Esophagus muscularis mucosa (tissue), 4 donors: ENCODE measurements around the gene RHOBTB1. TPM values are rescaled to one million over a fixed set of nuclear protein-coding genes. Genes with fewer than 3 reads are reported as not detected.

Source experiments
- DNase-seq: peaks from one replicate; pipeline ENCODE4 v3.0.0-alpha.2; 2017; ENCODE audit errors: extremely low spot score
- H3K27ac ChIP-seq, 4 donors: fragments of 200-600 bp; sonication (generic); replicated peaks in 1 of 4; 1 replicate in 3 of 4; 2 replicates in 1 of 4; pipeline ENCODE4 v1.5.1; 2016 to 2019; ENCODE audit warnings: mild to moderate bottlenecking in 1 of 4
- H3K27me3 ChIP-seq, 4 donors: fragments of 200-600 bp; sonication (generic); one replicate each; pipeline versions ENCODE4 v1.5.1 to v1.6.0; 2016 to 2019
- H3K36me3 ChIP-seq, 4 donors: fragments of 200-600 bp; sonication (generic); one replicate each; pipeline ENCODE4 v1.5.1; 2016 to 2019
- H3K4me1 ChIP-seq, 4 donors: fragments of 200-600 bp; sonication (generic); one replicate each; pipeline ENCODE4 v1.5.1; 2016 to 2019
- H3K4me3 ChIP-seq, 4 donors: fragments of 200-600 bp; sonication (generic); 1 replicate in 2 of 4; 2 replicates in 2 of 4; pipeline ENCODE4 v1.5.1; 2016 to 2019; ENCODE audit warnings: mild to moderate bottlenecking in 4 of 4, moderate library complexity in 1 of 4
- H3K9me3 ChIP-seq, 4 donors: fragments of 200-600 bp; sonication (generic); 1 replicate in 3 of 4; 2 replicates in 1 of 4; pipeline ENCODE4 v1.5.1; 2016 to 2019
- EP300 ChIP-seq: sonication (generic); formaldehyde crosslinking; IDR thresholded peaks from one replicate; pipeline ENCODE4 v1.6.1; 2017; ENCODE audit warnings: antibody characterized with exemption
- POLR2A ChIP-seq: fragments of 450-650 bp; IDR thresholded peaks from one replicate; pipeline ENCODE4 v1.6.1; 2017; ENCODE audit warnings: antibody characterized with exemption, moderate library complexity, mild to moderate bottlenecking, low read depth
- POLR2AphosphoS5 ChIP-seq, 2 donors: sonication (generic); formaldehyde crosslinking; IDR thresholded peaks; one replicate each; pipeline ENCODE4 v1.6.1; 2017; ENCODE audit warnings: antibody characterized with exemption in 2 of 2
- WGBS: methylation state at CpG from one replicate; pipeline ENCODE4 v1.1.5; 2018; 5-methylcytosine and 5-hydroxymethylcytosine counted together
- intact Hi-C: fragments of 100-400 bp; cut with DNase I; formaldehyde crosslinking; loops from one replicate; pipeline ENCODE4 v1.15.1; 2023
- total RNA-seq, 4 donors: library from RNA; depleted of rRNA; stranded (reverse); fragments of >200 nt; gene quantifications; one replicate each; pipeline versions ENCODE4 v1.1.0 to v1.2.1, GENCODE V29; 2016
- TF ChIP-seq, protein P1 (sequence below), 3 experiments: fragments of 200-600 bp in 2 of 3; fragments of 450-650 bp in 1 of 3; sonication (generic) in 2 of 3; IDR thresholded peaks; one replicate each; pipeline ENCODE4 v1.5.1; 2017 to 2019; ENCODE audit warnings: antibody characterized with exemption in 3 of 3, mild to moderate bottlenecking in 2 of 3, moderate library complexity in 1 of 3

The RHOBTB1 gene
- total RNA-seq, 4 donors from 2014 or later: 16.7 to 39.2 (median 20.1) TPM

DNA sequence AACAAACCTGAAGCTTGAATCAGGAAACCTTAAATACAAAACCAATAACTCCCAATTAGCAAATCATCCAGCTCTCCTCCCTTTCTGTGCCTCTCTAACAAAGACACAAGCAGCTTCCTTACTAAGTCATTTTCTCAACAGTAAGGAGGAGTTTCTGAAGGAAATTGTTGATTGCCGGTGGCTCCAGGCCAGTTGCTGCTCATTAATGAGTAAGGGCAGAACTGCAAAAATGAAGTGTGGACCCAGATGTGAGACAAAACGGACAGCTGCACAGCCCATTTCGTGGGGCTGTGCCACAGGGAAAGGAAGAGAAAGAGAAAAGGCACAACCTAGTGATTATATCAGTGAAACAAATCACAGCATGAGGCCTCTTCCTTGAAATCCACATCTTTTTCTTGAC is 42.8 kb upstream of the RHOBTB1 start:
- no peaks in the 10 kb centered on the region for H3K4me1 ChIP-seq
- intact Hi-C loops: no loop called here
- H3K4me3 ChIP-seq: no peak overlapping the region
- H3K36me3 ChIP-seq: no peaks in the 10 kb centered on the region
- 75% methylated on average over 3 of the region's 3 CpGs for WGBS
- no peaks in the 10 kb centered on the region for H3K9me3 ChIP-seq
- DNase-seq: no peak
- no peak overlapping the region for H3K27ac ChIP-seq
- TF ChIP-seq, protein P1, sequence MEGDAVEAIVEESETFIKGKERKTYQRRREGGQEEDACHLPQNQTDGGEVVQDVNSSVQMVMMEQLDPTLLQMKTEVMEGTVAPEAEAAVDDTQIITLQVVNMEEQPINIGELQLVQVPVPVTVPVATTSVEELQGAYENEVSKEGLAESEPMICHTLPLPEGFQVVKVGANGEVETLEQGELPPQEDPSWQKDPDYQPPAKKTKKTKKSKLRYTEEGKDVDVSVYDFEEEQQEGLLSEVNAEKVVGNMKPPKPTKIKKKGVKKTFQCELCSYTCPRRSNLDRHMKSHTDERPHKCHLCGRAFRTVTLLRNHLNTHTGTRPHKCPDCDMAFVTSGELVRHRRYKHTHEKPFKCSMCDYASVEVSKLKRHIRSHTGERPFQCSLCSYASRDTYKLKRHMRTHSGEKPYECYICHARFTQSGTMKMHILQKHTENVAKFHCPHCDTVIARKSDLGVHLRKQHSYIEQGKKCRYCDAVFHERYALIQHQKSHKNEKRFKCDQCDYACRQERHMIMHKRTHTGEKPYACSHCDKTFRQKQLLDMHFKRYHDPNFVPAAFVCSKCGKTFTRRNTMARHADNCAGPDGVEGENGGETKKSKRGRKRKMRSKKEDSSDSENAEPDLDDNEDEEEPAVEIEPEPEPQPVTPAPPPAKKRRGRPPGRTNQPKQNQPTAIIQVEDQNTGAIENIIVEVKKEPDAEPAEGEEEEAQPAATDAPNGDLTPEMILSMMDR (IDR thresholded peaks at IDR 0.05): no peak
- TF ChIP-seq POLR2AphosphoS5 (IDR thresholded peaks at IDR 0.05) (no peak), POLR2A (no peak), EP300 (no peak)
- no peaks in the 10 kb centered on the region for H3K27me3 ChIP-seq

DNA sequence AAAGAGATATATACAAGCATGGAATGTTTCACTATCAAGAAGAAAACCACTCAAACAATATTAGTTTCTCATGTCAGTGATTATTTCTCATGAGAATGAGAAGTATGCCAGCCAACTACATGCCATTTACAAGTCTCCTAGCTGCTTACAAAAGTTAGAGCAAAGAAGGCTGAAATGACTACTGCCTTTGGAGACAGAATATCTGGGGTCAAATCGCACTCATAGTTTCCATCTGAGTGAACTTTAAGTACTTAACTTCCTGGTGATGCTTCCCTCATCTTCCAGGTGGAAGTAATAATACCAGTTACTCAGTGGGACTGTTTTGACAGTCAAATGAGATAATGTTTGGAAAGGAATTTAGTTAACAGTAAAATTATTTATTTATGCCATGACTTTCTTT is 42.0 kb upstream of the RHOBTB1 start:
- Histone ChIP-seq H3K27me3 (no peaks in the 10 kb centered on the region), H3K27ac (no peak overlapping the region), H3K4me1 (no peaks in the 10 kb centered on the region), H3K36me3 (no peaks in the 10 kb centered on the region), H3K4me3 (no peak overlapping the region), H3K9me3 (no peaks in the 10 kb centered on the region)
- intact Hi-C loops: no loop called here
- WGBS: 92% methylated on average over 1 of the region's 1 CpG
- TF ChIP-seq EP300 (no peak), POLR2AphosphoS5 (IDR thresholded peaks at IDR 0.05) (no peak), POLR2A (no peak)
- TF ChIP-seq, protein P1 (IDR thresholded peaks at IDR 0.05): no peak
- DNase-seq: no peak

DNA sequence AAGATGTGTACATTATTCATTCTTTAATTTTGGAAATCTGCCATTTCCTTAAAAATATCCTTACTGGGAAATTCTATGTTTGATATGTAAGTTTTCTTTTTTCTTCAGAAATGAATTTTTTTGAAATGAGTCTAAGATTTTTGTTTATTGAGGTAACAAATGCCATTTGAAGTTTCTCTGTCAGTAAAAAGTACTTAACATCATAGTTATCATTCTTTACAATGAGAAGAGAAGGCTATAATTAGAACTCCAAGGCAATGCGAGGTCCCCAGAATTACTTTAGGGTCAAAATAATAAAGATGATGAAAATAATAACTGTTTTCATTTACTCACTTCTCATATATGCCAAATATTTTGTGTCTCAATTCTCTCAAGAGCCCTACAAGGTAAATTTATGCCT is 37.0 kb upstream of the RHOBTB1 start:
- Histone ChIP-seq H3K9me3 (no peaks in the 10 kb centered on the region), H3K27ac (no peak overlapping the region), H3K4me3 (no peak overlapping the region), H3K4me1 (peaks cover 0 to 3% (median under 1%) of the 10 kb centered on the region in 4 donors), H3K27me3 (no peaks in the 10 kb centered on the region), H3K36me3 (no peaks in the 10 kb centered on the region)
- 55% methylated on average over 1 of the region's 1 CpG for WGBS
- intact Hi-C loops: no loop called here
- DNase-seq: no peak
- TF ChIP-seq, protein P1 (IDR thresholded peaks at IDR 0.05): no peak
- TF ChIP-seq POLR2AphosphoS5 (IDR thresholded peaks at IDR 0.05) (no peak), EP300 (no peak), POLR2A (no peak)

DNA sequence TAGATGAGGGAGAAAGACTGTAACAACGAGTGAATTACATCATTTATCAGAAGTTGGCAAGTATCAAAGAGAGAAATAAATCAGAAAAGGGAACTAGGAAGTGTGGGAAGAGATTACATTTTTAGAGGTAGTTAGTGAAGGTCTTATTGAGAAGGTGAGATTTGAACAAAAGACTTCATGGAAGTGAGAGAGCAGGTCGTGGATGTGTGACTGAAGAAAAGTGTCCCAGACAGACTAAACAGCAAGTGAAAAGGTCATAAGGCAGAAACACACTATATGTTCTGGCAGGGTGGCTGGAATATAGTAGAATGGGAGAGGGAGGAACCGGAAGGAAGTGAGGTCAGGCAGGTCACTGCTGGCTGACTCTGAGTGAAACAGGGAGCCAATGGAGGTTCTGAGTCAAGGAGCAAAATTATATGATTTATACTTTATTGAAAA is 35.7 kb upstream of the RHOBTB1 start:
- DNase-seq: no peak
- Histone ChIP-seq H3K9me3 (no peaks in the 10 kb centered on the region), H3K27ac (no peak overlapping the region), H3K36me3 (no peaks in the 10 kb centered on the region), H3K27me3 (no peaks in the 10 kb centered on the region), H3K4me1 (peaks cover 0 to 16% (median 12%) of the 10 kb centered on the region in 4 donors), H3K4me3 (no peak overlapping the region)
- intact Hi-C loops: no loop called here
- WGBS: 73% methylated on average over 3 of the region's 3 CpGs
- TF ChIP-seq, protein P1 (IDR thresholded peaks at IDR 0.05): no peak
- TF ChIP-seq POLR2AphosphoS5 (IDR thresholded peaks at IDR 0.05) (no peak), POLR2A (no peak), EP300 (no peak)
